Choroid plexus epithelial cell (primary cell): ENCODE data around the gene FUBP3.
A peak's percentile ranks its signal among the peaks of the same experiment; 100 is the strongest.

Source experiments
- DNase-seq: peaks from one replicate; pipeline ENCODE4 v3.0.0-alpha.2; 2010; ENCODE audit warnings: low read depth
- H3K4me3 ChIP-seq: 2 replicates; pipeline ENCODE4 v1.5.1; 2011; ENCODE audit warnings: low read depth, mild to moderate bottlenecking, control low read depth, low read length, moderate library complexity
- CTCF ChIP-seq: conservative IDR thresholded peaks from 2 replicates; pipeline ENCODE4 v1.5.1; 2011; ENCODE audit warnings: low read depth, mild to moderate bottlenecking, control low read depth, inconsistent platforms, low read length, moderate library complexity

Gene FUBP3

GRCh38 chr9:130578865-130579737 is at the start of gene FUBP3:
Gene FUBP3 (plus strand): TSS chr9:130579577. CDS start chr9:130579681, 104 bp downstream.
- H3K4me3 ChIP-seq: peak within 1 kb of the TSS; percentile 92
- TF ChIP-seq CTCF: no peak
- DNase-seq: peak; percentile 85

GRCh38 chr9:130530938-130531337 is 48.4 kb upstream of the FUBP3 start:
- no peak overlapping the region for H3K4me3 ChIP-seq
- peak; percentile 58 for DNase-seq
- no peak for TF ChIP-seq CTCF

GRCh38 chr9:130531670-130532069 is 47.7 kb upstream of the FUBP3 start:
- no peak overlapping the region for H3K4me3 ChIP-seq
- no peak for TF ChIP-seq CTCF
- no peak for DNase-seq

GRCh38 chr9:130532426-130533080 is 46.8 kb upstream of the FUBP3 start:
- TF ChIP-seq CTCF: no peak
- no peak overlapping the region for H3K4me3 ChIP-seq
- no peak for DNase-seq

GRCh38 chr9:130535818-130536521 is 43.4 kb upstream of the FUBP3 start:
- peak; percentile 17 for DNase-seq
- no peak for TF ChIP-seq CTCF
- H3K4me3 ChIP-seq: no peak overlapping the region

- H3K4me3 ChIP-seq: no peak overlapping the region
- TF ChIP-seq CTCF: no peak
- no peak for DNase-seq
Observed at GRCh38 chr9:130536701-130537107, 42.7 kb upstream of the FUBP3 start.
